H1 (cell line): ENCODE data around the gene PLEKHM3. TPM values are rescaled to one million over a fixed set of nuclear protein-coding genes. Genes with fewer than 3 reads are reported as not detected.
A peak's percentile ranks its signal among the peaks of the same experiment; 100 is the strongest.

Experiments
- CHD2 ChIP-seq: IDR thresholded peaks from 2 replicates; pipeline ENCODE4 v1.6.1; 2012; ENCODE audit warnings: low read length, improper control_type of control experiment
- RXRA ChIP-seq: IDR thresholded peaks from 2 replicates; pipeline ENCODE4 v1.6.1; 2011; ENCODE audit warnings: low read depth, mild to moderate bottlenecking, low read length, moderate library complexity; ENCODE audit not compliant: insufficient read depth
- YY1 ChIP-seq: IDR thresholded peaks from 2 replicates; pipeline ENCODE4 v1.6.1; 2011; ENCODE audit warnings: low read depth, mild to moderate bottlenecking, low read length
- polyA plus RNA-seq, 7 experiments: library from polyadenylated mRNA; depleted of rRNA in 3 of 7; stranded (reverse) in 5 of 7; unstranded in 2 of 7; fragments of >200 nt in 5 of 7; fragments of 200-250 nt in 2 of 7; gene quantifications; 1 replicate in 5 of 7; 2 replicates in 1 of 7; 4 replicates in 1 of 7; pipeline versions ENCODE4 v1.2.1 to v1.2.3, GENCODE V29; 2011 to 2013; ENCODE audit warnings: missing spikeins in 2 of 7, mixed read lengths in 2 of 7
- total RNA-seq: library from RNA; stranded (reverse); fragmentation: NEBNext Ultra II Directional; extraction: Animal tissue kit (Norgen Biotek cat#: 25700); gene quantifications from 2 replicates; pipeline ENCODE4 v1.2.1, GENCODE V29; 2021
- TF ChIP-seq, protein P1 (sequence below): fragments of 300-600 bp; sonication (generic); IDR thresholded peaks from 2 replicates; pipeline ENCODE4 v1.7.1; 2012; ENCODE audit warnings: low read length, moderate library complexity, mild to moderate bottlenecking, inconsistent platforms; ENCODE audit not compliant: insufficient replicate concordance
- TF ChIP-seq, protein P2 (sequence below): IDR thresholded peaks from 2 replicates; pipeline ENCODE4 v1.6.1; 2012; ENCODE audit warnings: inconsistent platforms

The PLEKHM3 gene
- total and polyA plus RNA-seq, 2 of the 8 experiments (the other 6 are each of a cell fraction or from before 2014, with no cell fraction given) = 2.3 to 5.8 TPM

DNA sequence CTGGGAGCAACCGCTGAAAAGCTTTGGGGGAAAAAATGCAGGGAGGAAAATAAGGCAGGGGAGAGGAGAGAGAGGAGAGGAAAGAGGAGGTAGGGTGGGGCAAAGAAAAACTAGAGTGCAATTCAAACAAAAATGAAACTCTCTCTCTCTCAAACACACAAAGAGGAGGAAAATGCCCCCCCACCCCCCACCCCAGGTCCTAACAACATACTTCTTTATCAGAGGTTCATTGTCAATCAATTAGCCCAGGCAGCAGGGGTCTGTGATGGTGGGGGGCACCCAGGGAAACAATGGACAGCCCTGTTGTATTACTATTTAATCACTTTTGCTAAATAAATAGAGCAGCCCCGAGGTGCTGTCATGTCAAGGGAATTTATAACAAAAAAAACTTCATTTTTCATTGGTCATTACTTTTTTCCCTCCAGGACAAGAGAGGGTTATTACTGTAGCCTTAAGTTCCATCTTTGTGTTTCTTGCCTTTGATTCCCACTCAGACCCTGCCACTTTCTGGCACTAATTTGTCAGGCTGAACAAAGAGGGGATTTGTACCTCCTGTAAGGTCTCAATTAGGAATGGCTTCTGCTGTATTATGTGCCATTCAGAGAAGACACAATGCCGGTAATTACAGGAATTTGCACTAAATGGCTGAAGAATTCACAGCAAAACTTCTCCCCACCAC, 55.0 kb downstream of the PLEKHM3 start (continued):
- TF ChIP-seq, protein P1, sequence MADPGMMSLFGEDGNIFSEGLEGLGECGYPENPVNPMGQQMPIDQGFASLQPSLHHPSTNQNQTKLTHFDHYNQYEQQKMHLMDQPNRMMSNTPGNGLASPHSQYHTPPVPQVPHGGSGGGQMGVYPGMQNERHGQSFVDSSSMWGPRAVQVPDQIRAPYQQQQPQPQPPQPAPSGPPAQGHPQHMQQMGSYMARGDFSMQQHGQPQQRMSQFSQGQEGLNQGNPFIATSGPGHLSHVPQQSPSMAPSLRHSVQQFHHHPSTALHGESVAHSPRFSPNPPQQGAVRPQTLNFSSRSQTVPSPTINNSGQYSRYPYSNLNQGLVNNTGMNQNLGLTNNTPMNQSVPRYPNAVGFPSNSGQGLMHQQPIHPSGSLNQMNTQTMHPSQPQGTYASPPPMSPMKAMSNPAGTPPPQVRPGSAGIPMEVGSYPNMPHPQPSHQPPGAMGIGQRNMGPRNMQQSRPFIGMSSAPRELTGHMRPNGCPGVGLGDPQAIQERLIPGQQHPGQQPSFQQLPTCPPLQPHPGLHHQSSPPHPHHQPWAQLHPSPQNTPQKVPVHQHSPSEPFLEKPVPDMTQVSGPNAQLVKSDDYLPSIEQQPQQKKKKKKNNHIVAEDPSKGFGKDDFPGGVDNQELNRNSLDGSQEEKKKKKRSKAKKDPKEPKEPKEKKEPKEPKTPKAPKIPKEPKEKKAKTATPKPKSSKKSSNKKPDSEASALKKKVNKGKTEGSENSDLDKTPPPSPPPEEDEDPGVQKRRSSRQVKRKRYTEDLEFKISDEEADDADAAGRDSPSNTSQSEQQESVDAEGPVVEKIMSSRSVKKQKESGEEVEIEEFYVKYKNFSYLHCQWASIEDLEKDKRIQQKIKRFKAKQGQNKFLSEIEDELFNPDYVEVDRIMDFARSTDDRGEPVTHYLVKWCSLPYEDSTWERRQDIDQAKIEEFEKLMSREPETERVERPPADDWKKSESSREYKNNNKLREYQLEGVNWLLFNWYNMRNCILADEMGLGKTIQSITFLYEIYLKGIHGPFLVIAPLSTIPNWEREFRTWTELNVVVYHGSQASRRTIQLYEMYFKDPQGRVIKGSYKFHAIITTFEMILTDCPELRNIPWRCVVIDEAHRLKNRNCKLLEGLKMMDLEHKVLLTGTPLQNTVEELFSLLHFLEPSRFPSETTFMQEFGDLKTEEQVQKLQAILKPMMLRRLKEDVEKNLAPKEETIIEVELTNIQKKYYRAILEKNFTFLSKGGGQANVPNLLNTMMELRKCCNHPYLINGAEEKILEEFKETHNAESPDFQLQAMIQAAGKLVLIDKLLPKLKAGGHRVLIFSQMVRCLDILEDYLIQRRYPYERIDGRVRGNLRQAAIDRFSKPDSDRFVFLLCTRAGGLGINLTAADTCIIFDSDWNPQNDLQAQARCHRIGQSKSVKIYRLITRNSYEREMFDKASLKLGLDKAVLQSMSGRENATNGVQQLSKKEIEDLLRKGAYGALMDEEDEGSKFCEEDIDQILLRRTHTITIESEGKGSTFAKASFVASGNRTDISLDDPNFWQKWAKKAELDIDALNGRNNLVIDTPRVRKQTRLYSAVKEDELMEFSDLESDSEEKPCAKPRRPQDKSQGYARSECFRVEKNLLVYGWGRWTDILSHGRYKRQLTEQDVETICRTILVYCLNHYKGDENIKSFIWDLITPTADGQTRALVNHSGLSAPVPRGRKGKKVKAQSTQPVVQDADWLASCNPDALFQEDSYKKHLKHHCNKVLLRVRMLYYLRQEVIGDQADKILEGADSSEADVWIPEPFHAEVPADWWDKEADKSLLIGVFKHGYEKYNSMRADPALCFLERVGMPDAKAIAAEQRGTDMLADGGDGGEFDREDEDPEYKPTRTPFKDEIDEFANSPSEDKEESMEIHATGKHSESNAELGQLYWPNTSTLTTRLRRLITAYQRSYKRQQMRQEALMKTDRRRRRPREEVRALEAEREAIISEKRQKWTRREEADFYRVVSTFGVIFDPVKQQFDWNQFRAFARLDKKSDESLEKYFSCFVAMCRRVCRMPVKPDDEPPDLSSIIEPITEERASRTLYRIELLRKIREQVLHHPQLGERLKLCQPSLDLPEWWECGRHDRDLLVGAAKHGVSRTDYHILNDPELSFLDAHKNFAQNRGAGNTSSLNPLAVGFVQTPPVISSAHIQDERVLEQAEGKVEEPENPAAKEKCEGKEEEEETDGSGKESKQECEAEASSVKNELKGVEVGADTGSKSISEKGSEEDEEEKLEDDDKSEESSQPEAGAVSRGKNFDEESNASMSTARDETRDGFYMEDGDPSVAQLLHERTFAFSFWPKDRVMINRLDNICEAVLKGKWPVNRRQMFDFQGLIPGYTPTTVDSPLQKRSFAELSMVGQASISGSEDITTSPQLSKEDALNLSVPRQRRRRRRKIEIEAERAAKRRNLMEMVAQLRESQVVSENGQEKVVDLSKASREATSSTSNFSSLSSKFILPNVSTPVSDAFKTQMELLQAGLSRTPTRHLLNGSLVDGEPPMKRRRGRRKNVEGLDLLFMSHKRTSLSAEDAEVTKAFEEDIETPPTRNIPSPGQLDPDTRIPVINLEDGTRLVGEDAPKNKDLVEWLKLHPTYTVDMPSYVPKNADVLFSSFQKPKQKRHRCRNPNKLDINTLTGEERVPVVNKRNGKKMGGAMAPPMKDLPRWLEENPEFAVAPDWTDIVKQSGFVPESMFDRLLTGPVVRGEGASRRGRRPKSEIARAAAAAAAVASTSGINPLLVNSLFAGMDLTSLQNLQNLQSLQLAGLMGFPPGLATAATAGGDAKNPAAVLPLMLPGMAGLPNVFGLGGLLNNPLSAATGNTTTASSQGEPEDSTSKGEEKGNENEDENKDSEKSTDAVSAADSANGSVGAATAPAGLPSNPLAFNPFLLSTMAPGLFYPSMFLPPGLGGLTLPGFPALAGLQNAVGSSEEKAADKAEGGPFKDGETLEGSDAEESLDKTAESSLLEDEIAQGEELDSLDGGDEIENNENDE = no peak
- TF ChIP-seq CHD2 (no peak), RXRA (no peak), YY1 (peak; percentile 8; the same call in 1 of the 2 replicates)
- TF ChIP-seq, protein P2, sequence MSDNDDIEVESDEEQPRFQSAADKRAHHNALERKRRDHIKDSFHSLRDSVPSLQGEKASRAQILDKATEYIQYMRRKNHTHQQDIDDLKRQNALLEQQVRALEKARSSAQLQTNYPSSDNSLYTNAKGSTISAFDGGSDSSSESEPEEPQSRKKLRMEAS = no peak
